NCI-H460 (cell line): Measurements from ENCODE around the gene RLIM. TPM values are rescaled to one million over a fixed set of nuclear protein-coding genes. Genes with fewer than 3 reads are reported as not detected.
"Not testable (repeated sequence)": the region's sequence is repeated elsewhere in the genome, so short reads cannot be mapped to it uniquely, and the experiment has no call there.

Experiments used
- DNase-seq: peaks from one replicate; pipeline ENCODE4 v3.0.0-alpha.2; 2016; ENCODE audit warnings: low read depth; ENCODE audit errors: extremely low read depth
- polyA plus RNA-seq: library from polyadenylated mRNA; depleted of rRNA; stranded (reverse); fragments of >200 nt; gene quantifications from 2 replicates; pipeline ENCODE4 v1.2.3, GENCODE V29; 2014; cell fraction: nucleus; rRNA removed
- total RNA-seq: library from RNA; depleted of rRNA; stranded (reverse); fragments of >200 nt; shearing (Covaris generic); gene quantifications from 2 replicates; pipeline ENCODE4 v1.2.3, GENCODE V29; 2014; rRNA removed

The RLIM gene
- 67.3 and 73.2 TPM in 2 replicates for total RNA-seq
- 46.2 and 62.9 TPM in 2 replicates for polyA plus RNA-seq

- DNase-seq, result peak; percentile 96
These were observed at the start of gene RLIM for GRCh38 chrX:74614093-74614909. TSS of gene RLIM (minus strand) at chrX:74614624. CDS start at chrX:74595977, 18,647 bp downstream.

- no peak for DNase-seq
These were observed 41.8 kb upstream of the RLIM start for GRCh38 chrX:74656079-74656745.

- not testable (repeated sequence) for DNase-seq
These were observed 40.5 kb upstream of the RLIM start for GRCh38 chrX:74654953-74655352.

- no peak for DNase-seq
These were observed 22.4 kb upstream of the RLIM start for GRCh38 chrX:74636749-74637314.

DNA sequence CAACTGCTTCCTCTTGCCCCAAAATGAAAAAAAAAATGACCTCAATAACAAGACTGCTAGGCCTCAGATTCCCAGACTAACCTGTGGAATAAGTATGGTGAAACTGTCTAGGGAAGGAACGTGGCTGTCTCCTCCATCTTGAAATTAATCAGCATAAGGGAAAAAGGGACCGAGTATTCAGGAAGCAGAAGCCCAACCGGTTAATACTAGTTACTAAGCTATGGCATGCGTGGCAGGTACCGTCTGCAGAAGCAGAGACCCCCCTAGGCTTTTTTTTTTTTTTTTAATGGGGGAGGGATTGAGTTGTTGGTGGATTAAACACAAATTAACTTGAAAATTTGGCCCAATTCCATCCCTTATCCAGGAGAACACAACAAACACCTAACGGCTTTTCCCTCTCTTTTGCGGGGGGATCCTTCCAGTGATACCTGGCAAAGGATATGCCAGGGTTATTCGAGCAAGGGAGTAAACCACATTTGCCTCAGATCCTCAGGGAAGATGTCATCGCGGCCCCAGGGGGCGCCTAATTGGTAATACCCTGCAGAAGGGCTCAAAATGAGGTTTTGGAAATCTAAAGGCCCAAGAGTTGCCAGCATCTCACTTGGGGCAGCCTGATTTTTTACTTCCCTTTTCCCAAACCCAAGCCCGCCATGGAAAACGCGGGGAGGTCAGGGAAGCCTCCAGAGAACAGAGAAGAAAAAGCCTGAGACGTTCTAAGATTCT, 893 bp downstream of the RLIM start:
- no peak for DNase-seq

DNA sequence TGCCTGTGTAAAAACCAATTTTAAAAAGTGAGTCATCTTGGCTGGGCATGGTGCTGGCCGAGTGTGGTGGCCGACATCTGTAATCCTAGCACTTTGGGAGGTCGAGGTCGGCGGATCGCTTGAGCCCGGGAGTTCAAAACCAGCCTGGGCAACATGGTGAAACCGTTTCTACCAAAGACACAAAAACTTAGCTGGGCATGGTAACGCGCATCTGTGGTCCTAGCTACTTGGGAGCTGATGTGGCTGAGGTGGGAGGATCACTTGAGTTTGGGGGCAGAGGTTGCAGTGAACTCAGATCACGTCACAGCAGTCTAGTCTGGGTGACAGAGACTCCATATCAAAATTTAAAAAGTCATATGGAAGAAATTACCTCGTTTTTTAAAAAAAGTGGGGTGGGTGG, 7.6 kb downstream of the RLIM start:
- DNase-seq, result no peak

DNA sequence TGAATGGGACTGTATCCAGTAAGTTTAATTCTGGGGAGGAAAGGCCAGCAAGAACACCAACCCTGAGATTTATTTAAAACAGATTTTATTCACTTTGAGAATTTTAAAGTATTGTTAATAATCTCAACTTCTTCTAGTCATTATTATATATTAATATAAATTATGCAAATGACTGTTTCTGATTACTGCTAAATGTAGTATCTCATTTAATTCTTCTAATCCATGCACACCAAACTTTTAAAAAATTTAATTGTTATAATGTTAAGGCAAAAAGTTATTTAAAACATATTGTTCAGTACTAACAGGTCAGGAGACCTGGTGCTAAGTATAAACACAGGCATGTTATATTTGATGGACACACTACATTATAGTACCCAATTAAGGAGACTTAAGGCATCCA, 8.1 kb downstream of the RLIM start:
- DNase-seq, result no peak

DNA sequence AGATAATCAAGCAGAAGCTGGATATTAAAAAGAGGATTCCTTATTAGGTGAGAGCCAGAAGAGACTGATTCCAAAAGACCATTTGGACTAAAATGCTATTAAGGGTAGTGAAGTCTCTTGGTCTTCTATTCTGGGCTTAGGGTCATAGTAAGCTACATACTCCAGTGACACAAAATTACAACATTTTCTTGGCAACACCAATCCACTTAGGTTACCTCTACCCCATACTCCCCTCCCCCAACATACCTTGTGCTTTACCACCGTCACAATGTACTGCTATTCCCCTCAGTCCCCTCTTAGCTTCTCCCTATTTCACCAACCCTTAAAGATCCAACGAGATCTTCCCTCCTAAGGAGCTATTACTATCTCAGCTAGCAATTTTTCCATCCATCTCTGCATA, 11.4 kb downstream of the RLIM start:
- DNase-seq, result no peak

GRCh38 chrX:74602142-74602541, 12.3 kb downstream of the RLIM start:
- no peak for DNase-seq

- DNase-seq, result no peak
These were observed 20.8 kb downstream of the RLIM start for GRCh38 chrX:74593593-74593992.

DNA sequence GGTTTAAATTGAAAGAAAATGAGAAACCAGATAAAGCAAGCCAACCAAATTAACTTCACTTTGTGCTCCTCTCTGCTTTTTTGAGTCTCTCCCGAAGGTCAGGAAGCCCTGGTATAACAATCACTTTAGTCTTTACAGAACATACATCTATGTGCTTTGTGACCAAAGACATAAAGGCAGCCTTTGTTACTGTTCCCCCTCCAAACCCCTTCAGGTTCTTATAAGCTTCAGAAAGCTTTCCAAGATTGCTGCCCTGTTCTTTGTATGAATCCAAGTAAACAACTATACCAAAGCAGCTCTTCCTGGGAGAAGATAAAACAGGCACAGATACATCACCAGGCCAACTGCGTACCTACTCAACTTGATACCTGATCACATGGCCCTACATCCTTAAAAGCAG, 28.7 kb downstream of the RLIM start:
- no peak for DNase-seq

DNA sequence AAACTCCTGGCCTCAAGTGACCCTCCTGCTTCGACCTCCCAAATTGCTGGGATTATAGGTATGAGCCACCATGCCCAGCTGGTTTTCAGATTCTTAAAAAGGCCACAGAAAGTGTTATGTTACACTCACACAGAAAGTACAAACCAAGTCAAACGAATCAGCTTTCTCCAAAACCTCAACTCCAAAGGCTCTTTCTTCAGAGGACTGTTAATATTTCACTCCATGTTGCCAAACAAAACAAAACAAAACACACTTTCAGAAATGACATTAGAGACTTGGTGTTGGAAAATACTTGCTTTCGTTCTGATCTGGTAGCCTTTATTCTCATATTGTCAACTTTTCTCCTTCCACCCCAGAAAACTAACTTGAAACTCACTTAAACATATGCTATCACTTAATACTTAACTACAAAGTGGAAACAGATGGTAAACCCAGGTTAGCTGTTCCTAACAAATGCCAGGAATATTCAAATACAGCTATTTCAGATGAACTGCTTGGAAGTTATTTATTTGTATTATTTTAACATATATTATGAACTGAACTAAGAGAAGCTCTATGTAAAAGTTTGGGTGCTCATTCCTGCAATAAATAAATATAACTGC, 34.7 kb downstream of the RLIM start:
- DNase-seq, result no peak

GRCh38 chrX:74578137-74578536, 36.3 kb downstream of the RLIM start:
- DNase-seq, result no peak

- DNase-seq, result no peak
These were observed 57.0 kb downstream of the RLIM start for GRCh38 chrX:74557378-74557777.

- DNase-seq, result no peak
These were observed 62.5 kb downstream of the RLIM start for GRCh38 chrX:74551934-74552333.

- peak; percentile 79 for DNase-seq
These were observed 64.1 kb downstream of the RLIM start for GRCh38 chrX:74550295-74550802.

- DNase-seq, result no peak
These were observed 67.4 kb downstream of the RLIM start for GRCh38 chrX:74546984-74547383.

DNA sequence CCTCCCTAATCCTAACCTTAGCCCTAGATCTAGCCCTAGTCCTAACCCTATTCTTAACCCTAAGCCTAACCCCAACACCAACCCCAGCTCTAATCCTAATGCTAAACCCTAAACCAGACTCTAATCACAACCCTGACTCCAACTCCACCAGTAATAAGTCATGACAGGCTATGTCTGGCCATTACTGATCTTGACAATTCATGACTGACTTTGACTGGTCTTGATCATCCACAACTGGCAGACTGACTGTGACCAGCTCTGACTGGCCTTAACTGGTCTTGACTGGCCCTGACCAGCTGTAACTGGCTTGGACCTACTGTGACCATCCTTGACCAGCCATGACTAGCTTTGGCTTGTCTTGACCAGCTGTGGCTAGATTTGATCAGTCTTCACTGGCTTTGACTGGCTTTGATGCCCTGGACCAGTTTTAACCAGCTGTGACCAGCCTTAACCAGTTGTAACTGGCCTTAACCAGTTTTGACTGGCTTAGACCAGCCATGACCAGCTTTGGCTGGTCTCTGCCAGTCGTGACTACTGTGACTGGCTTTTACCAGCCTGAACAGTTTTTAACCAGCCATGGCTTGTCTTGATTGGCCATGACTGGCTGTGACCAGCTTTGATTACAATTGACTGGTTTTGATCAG, 68.4 kb downstream of the RLIM start:
- no peak for DNase-seq

DNA sequence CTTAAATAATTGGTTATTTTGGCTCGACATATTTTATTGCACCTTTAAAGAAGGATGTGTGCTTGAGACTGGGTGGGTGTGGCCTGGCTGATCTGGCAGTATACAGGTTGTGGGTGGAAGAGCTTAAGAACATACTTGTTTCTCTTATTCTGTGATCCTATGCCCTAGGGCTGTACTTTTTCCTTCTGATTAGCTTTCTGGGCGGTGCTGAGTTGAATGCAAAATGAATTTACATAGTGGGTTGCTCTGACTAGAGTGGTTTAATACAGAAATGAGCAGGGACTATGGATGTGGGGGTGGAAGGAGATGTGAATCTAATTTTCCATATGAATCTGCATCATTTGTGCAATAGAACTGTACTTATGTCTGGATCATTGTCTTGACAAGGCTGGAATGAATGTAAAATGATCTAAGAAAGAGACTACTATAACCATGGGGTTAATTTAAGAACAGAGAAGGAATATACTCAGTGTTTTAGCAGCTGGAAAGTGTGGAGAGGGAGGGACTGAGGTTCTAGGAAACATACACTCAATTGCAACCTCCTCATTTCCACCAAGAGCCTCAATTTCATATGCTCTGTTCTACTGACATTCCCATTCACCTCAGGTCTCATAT, 73.7 kb downstream of the RLIM start:
- no peak for DNase-seq
